ENCODE results near the gene OR1M1.
"Not testable (repeated sequence)": the region's sequence is repeated elsewhere in the genome, so short reads cannot be mapped to it uniquely, and the experiment has no call there.

The OR1M1 gene

GRCh38 chr19:9086761-9087160 is at the start of gene OR1M1:
OR1M1 (plus strand) TSS chr19:9087061; CDS start chr19:9093245, 6,184 bp downstream.
- no peak for DNase-seq

GRCh38 chr19:9037400-9038062 is 49.3 kb upstream of the OR1M1 start:
- no peak for DNase-seq

GRCh38 chr19:9039728-9040127 is 47.1 kb upstream of the OR1M1 start:
- no peak for DNase-seq

- no peak for DNase-seq
Observed at GRCh38 chr19:9040131-9040530, 46.7 kb upstream of the OR1M1 start.

GRCh38 chr19:9041023-9041422 is 45.8 kb upstream of the OR1M1 start:
- DNase-seq: no peak

GRCh38 chr19:9043524-9043923 is 43.3 kb upstream of the OR1M1 start:
- no peak for DNase-seq

- DNase-seq: no peak
Observed at GRCh38 chr19:9044449-9044848, 42.4 kb upstream of the OR1M1 start.

- DNase-seq: no peak
Observed at GRCh38 chr19:9046694-9047093, 40.2 kb upstream of the OR1M1 start.

- no peak for DNase-seq
Observed at GRCh38 chr19:9052894-9053293, 34.0 kb upstream of the OR1M1 start.

GRCh38 chr19:9053674-9054073 is 33.2 kb upstream of the OR1M1 start:
- DNase-seq: not testable (repeated sequence)

- DNase-seq: no peak
Observed at GRCh38 chr19:9054207-9054606, 32.7 kb upstream of the OR1M1 start.

GRCh38 chr19:9054765-9055164 is 32.1 kb upstream of the OR1M1 start:
- DNase-seq: no peak

GRCh38 chr19:9056131-9056530 is 30.7 kb upstream of the OR1M1 start:
- DNase-seq: not testable (repeated sequence)

GRCh38 chr19:9057505-9058258 is 29.2 kb upstream of the OR1M1 start:
- DNase-seq: no peak

- DNase-seq: no peak
Observed at GRCh38 chr19:9058905-9059667, 27.8 kb upstream of the OR1M1 start.

GRCh38 chr19:9060564-9061340 is 26.1 kb upstream of the OR1M1 start:
- DNase-seq: no peak

GRCh38 chr19:9061879-9062278 is 25.0 kb upstream of the OR1M1 start:
- DNase-seq: no peak

- no peak for DNase-seq
Observed at GRCh38 chr19:9065457-9066014, 21.3 kb upstream of the OR1M1 start.

GRCh38 chr19:9070066-9070465 is 16.8 kb upstream of the OR1M1 start:
- DNase-seq: no peak

GRCh38 chr19:9071720-9072119 is 15.1 kb upstream of the OR1M1 start:
- DNase-seq: not testable (repeated sequence)

GRCh38 chr19:9073806-9074205 is 13.1 kb upstream of the OR1M1 start:
- no peak for DNase-seq
